GM12878 (cell line): ENCODE data around the gene GMCL2. TPM values are rescaled to one million over a fixed set of nuclear protein-coding genes. Genes with fewer than 3 reads are reported as not detected.

Experiments used
- BCL11A ChIP-seq: IDR thresholded peaks from 2 replicates; pipeline ENCODE4 v1.6.1; 2011; ENCODE audit warnings: low read depth, low read length
- BHLHE40 ChIP-seq, 2 experiments: fragments of 450-650 bp in 1 of 2; IDR thresholded peaks; 2 replicates each; pipeline ENCODE4 v1.6.1; 2011 to 2017; ENCODE audit warnings: low read depth in 2 of 2, borderline replicate concordance in 1 of 2, improper control_type of control experiment in 1 of 2, low read length in 1 of 2, mild to moderate bottlenecking in 1 of 2
- CREM ChIP-seq: IDR thresholded peaks from 2 replicates; pipeline ENCODE4 v1.6.1; 2014; ENCODE audit warnings: antibody characterized with exemption, low read depth
- EED ChIP-seq: sonication (generic); IDR thresholded peaks from 2 replicates; pipeline ENCODE4 v1.6.1; 2016; ENCODE audit warnings: antibody characterized with exemption, low read depth
- ESRRA ChIP-seq: IDR thresholded peaks from 2 replicates; pipeline ENCODE4 v1.6.1; 2012; ENCODE audit warnings: mild to moderate bottlenecking, low read length, improper control_type of control experiment
- MTA2 ChIP-seq: fragments of 450-650 bp; IDR thresholded peaks from 2 replicates; pipeline ENCODE4 v1.6.1; 2016; ENCODE audit warnings: low read depth, mild to moderate bottlenecking, moderate library complexity
- NFXL1 ChIP-seq: fragments of 450-650 bp; IDR thresholded peaks from 2 replicates; pipeline ENCODE4 v1.6.1; 2017; ENCODE audit warnings: antibody characterized with exemption, mild to moderate bottlenecking, borderline replicate concordance
- PAX5 ChIP-seq: IDR thresholded peaks from 2 replicates; pipeline ENCODE4 v1.6.1; 2011; ENCODE audit warnings: low read depth, low read length, borderline replicate concordance
- RAD21 ChIP-seq: IDR thresholded peaks from 2 replicates; pipeline ENCODE4 v1.6.1; 2011; ENCODE audit warnings: mild to moderate bottlenecking, low read depth, low read length, moderate library complexity; ENCODE audit not compliant: insufficient read depth
- RBBP5 ChIP-seq: fragments of 200-600 bp; sonication (generic); conservative IDR thresholded peaks from 2 replicates; pipeline ENCODE4 v1.6.1; 2016
- RFX5 ChIP-seq: IDR thresholded peaks from 2 replicates; pipeline ENCODE4 v1.6.1; 2011; ENCODE audit warnings: low read depth, low read length, improper control_type of control experiment
- STAT3 ChIP-seq: IDR thresholded peaks from 2 replicates; pipeline ENCODE4 v1.6.1; 2011; ENCODE audit warnings: low read depth, low read length, improper control_type of control experiment
- TCF3 ChIP-seq: IDR thresholded peaks from 2 replicates; pipeline ENCODE4 v1.6.1; 2012; ENCODE audit warnings: low read depth, mild to moderate bottlenecking, low read length, borderline replicate concordance; ENCODE audit not compliant: insufficient read depth
- ZNF207 ChIP-seq: fragments of 450-650 bp; IDR thresholded peaks from 2 replicates; pipeline ENCODE4 v1.6.1; 2014; ENCODE audit warnings: antibody characterized with exemption, mild to moderate bottlenecking, borderline replicate concordance
- polyA plus RNA-seq, 11 experiments: library from polyadenylated mRNA; depleted of rRNA in 4 of 11; unstranded in 6 of 11; stranded (reverse) in 5 of 11; fragments of >200 nt; fragmentation: Nextera tagmentation in 4 of 11; fragmentation: Illumina TruSeq in 1 of 11; extraction: Ambion mirVana in 4 of 11; extraction: Trizol in 1 of 11; gene quantifications; 1 replicate in 1 of 11; 2 replicates in 10 of 11; pipeline versions ENCODE4 v1.2.1 to v1.2.3, GENCODE V29; 2011 to 2016; ENCODE audit warnings: inconsistent platforms in 2 of 11, missing spikeins in 2 of 11, low read depth in 1 of 11
- total RNA-seq, 4 experiments: library from RNA; depleted of rRNA in 3 of 4; stranded (reverse); fragments of >200 nt in 3 of 4; fragmentation: Illumina TruSeq in 1 of 4; extraction: Trizol in 1 of 4; gene quantifications; 2 replicates each; pipeline versions ENCODE4 v1.2.1 to v1.2.3, GENCODE V29; 2013 to 2021
- TF ChIP-seq, protein P1 (sequence below): fragments of 450-650 bp; IDR thresholded peaks from 2 replicates; pipeline ENCODE4 v1.6.1; 2014; ENCODE audit warnings: mild to moderate bottlenecking
- TF ChIP-seq, protein P2 (sequence below): fragments of 450-650 bp; IDR thresholded peaks from 2 replicates; pipeline ENCODE4 v1.6.1; 2017; ENCODE audit warnings: mild to moderate bottlenecking
- TF ChIP-seq, protein P3 (sequence below): fragments of 450-650 bp; IDR thresholded peaks from 2 replicates; pipeline ENCODE4 v1.6.1; 2016; ENCODE audit warnings: mild to moderate bottlenecking
- TF ChIP-seq, protein P4 (sequence below): IDR thresholded peaks from 2 replicates; pipeline ENCODE4 v1.6.1; 2012; ENCODE audit warnings: improper control_type of control experiment, low read depth, low read length; ENCODE audit not compliant: insufficient replicate concordance
- TF ChIP-seq, protein P5 (sequence below): IDR thresholded peaks from 2 replicates; pipeline ENCODE4 v1.6.1; 2012; ENCODE audit warnings: low read depth, low read length, improper control_type of control experiment

GMCL2 gene
- total and polyA plus RNA-seq, 10 of the 15 experiments (the other 5 are each of a cell fraction or from before 2014, with no cell fraction given): 0.07 TPM; not detected in 9

DNA sequence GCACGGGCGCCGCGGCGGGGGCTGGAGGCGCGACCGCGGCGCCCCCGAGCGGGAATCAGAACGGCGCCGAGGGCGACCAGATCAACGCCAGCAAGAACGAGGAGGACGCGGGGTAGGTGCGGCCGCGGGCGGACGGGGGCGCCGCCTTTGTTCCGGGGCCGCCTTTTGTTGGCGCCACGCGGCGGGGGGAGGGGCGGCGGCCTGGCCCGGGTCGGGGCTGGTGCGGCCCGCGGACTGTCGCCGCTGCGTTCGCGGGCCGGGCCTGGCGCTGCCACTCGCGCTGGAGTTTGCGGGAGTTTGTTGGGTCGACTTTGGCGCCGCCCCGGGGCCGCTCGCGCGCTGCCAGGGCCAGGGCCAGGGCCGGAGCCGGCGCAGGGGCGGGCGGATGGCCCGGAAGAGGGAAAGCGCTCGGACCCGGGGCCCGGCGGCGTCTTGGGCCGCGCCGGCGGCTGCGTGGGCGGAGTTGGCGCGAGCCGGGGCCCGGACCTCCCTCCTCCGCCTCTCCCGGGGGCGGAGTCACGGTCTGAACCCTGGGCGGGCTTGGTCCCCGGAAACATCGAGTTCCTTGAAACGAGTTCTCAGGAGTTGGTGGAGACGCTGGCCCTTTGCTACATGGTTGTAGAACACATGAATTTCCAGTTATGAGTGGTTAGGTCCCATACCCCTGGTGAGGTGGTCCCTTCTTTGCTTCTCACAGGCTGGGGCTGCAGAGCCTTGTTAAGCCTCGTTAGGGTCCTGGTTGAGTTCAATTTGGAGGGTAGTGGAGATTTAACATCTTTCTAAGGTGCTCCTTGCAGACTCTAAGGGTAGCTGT, 18.0 kb upstream of the GMCL2 start (continued):
- TF ChIP-seq, protein P1, sequence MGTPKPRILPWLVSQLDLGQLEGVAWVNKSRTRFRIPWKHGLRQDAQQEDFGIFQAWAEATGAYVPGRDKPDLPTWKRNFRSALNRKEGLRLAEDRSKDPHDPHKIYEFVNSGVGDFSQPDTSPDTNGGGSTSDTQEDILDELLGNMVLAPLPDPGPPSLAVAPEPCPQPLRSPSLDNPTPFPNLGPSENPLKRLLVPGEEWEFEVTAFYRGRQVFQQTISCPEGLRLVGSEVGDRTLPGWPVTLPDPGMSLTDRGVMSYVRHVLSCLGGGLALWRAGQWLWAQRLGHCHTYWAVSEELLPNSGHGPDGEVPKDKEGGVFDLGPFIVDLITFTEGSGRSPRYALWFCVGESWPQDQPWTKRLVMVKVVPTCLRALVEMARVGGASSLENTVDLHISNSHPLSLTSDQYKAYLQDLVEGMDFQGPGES: no peak
- TF ChIP-seq ESRRA (no peak), STAT3 (no peak), PAX5 (peak; percentile 45; the same call in 1 of the 2 replicates), ZNF207 (no peak), NFXL1 (no peak; the same call in 1 of the 2 replicates), EED (no peak), BHLHE40 (IDR thresholded peaks at IDR 0.05; ENCODE audit: borderline replicate concordance in 1 of 2, low read depth in 2 of 2, low read length in 1 of 2) (peak in 1 of 2 experiments; percentile 40; a peak in 2 of 4 replicates), MTA2 (no peak), BCL11A (no peak), RBBP5 (no peak), CREM (no peak), RFX5 (no peak), TCF3 (no peak), RAD21 (no peak)
- TF ChIP-seq, protein P2, sequence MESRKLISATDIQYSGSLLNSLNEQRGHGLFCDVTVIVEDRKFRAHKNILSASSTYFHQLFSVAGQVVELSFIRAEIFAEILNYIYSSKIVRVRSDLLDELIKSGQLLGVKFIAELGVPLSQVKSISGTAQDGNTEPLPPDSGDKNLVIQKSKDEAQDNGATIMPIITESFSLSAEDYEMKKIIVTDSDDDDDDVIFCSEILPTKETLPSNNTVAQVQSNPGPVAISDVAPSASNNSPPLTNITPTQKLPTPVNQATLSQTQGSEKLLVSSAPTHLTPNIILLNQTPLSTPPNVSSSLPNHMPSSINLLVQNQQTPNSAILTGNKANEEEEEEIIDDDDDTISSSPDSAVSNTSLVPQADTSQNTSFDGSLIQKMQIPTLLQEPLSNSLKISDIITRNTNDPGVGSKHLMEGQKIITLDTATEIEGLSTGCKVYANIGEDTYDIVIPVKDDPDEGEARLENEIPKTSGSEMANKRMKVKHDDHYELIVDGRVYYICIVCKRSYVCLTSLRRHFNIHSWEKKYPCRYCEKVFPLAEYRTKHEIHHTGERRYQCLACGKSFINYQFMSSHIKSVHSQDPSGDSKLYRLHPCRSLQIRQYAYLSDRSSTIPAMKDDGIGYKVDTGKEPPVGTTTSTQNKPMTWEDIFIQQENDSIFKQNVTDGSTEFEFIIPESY: no peak
- TF ChIP-seq, protein P3, sequence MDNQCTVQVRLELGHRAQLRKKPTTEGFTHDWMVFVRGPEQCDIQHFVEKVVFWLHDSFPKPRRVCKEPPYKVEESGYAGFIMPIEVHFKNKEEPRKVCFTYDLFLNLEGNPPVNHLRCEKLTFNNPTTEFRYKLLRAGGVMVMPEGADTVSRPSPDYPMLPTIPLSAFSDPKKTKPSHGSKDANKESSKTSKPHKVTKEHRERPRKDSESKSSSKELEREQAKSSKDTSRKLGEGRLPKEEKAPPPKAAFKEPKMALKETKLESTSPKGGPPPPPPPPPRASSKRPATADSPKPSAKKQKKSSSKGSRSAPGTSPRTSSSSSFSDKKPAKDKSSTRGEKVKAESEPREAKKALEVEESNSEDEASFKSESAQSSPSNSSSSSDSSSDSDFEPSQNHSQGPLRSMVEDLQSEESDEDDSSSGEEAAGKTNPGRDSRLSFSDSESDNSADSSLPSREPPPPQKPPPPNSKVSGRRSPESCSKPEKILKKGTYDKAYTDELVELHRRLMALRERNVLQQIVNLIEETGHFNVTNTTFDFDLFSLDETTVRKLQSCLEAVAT: no peak
- TF ChIP-seq, protein P4, sequence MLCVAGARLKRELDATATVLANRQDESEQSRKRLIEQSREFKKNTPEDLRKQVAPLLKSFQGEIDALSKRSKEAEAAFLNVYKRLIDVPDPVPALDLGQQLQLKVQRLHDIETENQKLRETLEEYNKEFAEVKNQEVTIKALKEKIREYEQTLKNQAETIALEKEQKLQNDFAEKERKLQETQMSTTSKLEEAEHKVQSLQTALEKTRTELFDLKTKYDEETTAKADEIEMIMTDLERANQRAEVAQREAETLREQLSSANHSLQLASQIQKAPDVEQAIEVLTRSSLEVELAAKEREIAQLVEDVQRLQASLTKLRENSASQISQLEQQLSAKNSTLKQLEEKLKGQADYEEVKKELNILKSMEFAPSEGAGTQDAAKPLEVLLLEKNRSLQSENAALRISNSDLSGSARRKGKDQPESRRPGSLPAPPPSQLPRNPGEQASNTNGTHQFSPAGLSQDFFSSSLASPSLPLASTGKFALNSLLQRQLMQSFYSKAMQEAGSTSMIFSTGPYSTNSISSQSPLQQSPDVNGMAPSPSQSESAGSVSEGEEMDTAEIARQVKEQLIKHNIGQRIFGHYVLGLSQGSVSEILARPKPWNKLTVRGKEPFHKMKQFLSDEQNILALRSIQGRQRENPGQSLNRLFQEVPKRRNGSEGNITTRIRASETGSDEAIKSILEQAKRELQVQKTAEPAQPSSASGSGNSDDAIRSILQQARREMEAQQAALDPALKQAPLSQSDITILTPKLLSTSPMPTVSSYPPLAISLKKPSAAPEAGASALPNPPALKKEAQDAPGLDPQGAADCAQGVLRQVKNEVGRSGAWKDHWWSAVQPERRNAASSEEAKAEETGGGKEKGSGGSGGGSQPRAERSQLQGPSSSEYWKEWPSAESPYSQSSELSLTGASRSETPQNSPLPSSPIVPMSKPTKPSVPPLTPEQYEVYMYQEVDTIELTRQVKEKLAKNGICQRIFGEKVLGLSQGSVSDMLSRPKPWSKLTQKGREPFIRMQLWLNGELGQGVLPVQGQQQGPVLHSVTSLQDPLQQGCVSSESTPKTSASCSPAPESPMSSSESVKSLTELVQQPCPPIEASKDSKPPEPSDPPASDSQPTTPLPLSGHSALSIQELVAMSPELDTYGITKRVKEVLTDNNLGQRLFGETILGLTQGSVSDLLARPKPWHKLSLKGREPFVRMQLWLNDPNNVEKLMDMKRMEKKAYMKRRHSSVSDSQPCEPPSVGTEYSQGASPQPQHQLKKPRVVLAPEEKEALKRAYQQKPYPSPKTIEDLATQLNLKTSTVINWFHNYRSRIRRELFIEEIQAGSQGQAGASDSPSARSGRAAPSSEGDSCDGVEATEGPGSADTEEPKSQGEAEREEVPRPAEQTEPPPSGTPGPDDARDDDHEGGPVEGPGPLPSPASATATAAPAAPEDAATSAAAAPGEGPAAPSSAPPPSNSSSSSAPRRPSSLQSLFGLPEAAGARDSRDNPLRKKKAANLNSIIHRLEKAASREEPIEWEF: no peak
- TF ChIP-seq, protein P5, sequence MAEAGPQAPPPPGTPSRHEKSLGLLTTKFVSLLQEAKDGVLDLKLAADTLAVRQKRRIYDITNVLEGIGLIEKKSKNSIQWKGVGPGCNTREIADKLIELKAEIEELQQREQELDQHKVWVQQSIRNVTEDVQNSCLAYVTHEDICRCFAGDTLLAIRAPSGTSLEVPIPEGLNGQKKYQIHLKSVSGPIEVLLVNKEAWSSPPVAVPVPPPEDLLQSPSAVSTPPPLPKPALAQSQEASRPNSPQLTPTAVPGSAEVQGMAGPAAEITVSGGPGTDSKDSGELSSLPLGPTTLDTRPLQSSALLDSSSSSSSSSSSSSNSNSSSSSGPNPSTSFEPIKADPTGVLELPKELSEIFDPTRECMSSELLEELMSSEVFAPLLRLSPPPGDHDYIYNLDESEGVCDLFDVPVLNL: peak; percentile 63
